T-helper 1 cell treated with Interleukin-12 subunit alpha and Interleukin-12 subunit beta and Interleukin-4 antibody, amounts not matched to agents 30 ng/mL and 1 ng/mL, for 36 hours (primary cell): ENCODE results near the gene MAMLD1. TPM values are rescaled to one million over a fixed set of nuclear protein-coding genes. Genes with fewer than 3 reads are reported as not detected.

Experiments used
- intact Hi-C: fragments of 100-400 bp; cut with micrococcal nuclease; formaldehyde crosslinking; loops from one replicate; pipeline ENCODE4 v1.15.1; 2024
- total RNA-seq: library from RNA; stranded (reverse); gene quantifications from 2 replicates; pipeline ENCODE4 v1.2.3, GENCODE V29; 2022

MAMLD1 gene
- total RNA-seq, 1 donor from 2014 or later: 20.7 TPM

- intact Hi-C loops: no loop called here
Measured at GRCh38 chrX:150352114-150352513, 11.0 kb upstream of the MAMLD1 start.

GRCh38 chrX:150352581-150352980 lies 10.5 kb upstream of the MAMLD1 start:
- intact Hi-C loops: no loop called here

GRCh38 chrX:150355913-150356312 lies 7.2 kb upstream of the MAMLD1 start:
- intact Hi-C loops: no loop called here

GRCh38 chrX:150357790-150358189 lies 5.3 kb upstream of the MAMLD1 start:
- intact Hi-C loops: no loop called here

- intact Hi-C loops: no loop called here
Measured at GRCh38 chrX:150358651-150359050, 4.5 kb upstream of the MAMLD1 start.

GRCh38 chrX:150360331-150360730 lies 2.8 kb upstream of the MAMLD1 start:
- intact Hi-C loops: loop anchor here (2.0 to 10.0 kb wide), 8 partner anchors 153 to 1037 kb away; partner anchors contain the start of genes CD99L2, HMGB3, IDS and TMEM185A

- intact Hi-C loops: loop anchor here (2.0 to 10.0 kb wide), 8 partner anchors 154 to 1036 kb away; partner anchors contain the start of genes CD99L2, HMGB3, IDS and TMEM185A
Measured at GRCh38 chrX:150361070-150361776, 1.9 kb upstream of the MAMLD1 start.

- intact Hi-C loops: loop anchor here (2.0 to 10.0 kb wide), 10 partner anchors 155 to 1035 kb away; partner anchors contain the start of genes CD99L2, EOLA2, HMGB3 and IDS
Measured at GRCh38 chrX:150361777-150362351, 1.3 kb upstream of the MAMLD1 start.

GRCh38 chrX:150363561-150364346 lies 637 bp downstream of the MAMLD1 start:
- intact Hi-C loops: loop anchor here (1.0 to 10.0 kb wide), 16 partner anchors 47 to 1034 kb away; partner anchors contain the start of genes CD99L2, EOLA2, HMGB3 and IDS

GRCh38 chrX:150364347-150365050 lies 1.4 kb downstream of the MAMLD1 start:
- intact Hi-C loops: loop anchor here (2.0 to 10.0 kb wide), 10 partner anchors 46 to 1033 kb away; partner anchors contain the start of genes CD99L2, HMGB3, IDS and MTMR1

- intact Hi-C loops: loop anchor here (2.0 to 10.0 kb wide), 4 partner anchors 45 to 861 kb away; partner anchors contain the start of genes IDS and MTMR1
Measured at GRCh38 chrX:150365051-150365989, 2.2 kb downstream of the MAMLD1 start.

GRCh38 chrX:150365990-150366911 lies 3.1 kb downstream of the MAMLD1 start:
- intact Hi-C loops: loop anchor here (1.0 to 10.0 kb wide), 5 partner anchors 45 to 861 kb away; partner anchors contain the start of genes IDS and MTMR1

GRCh38 chrX:150366951-150367545 lies 3.9 kb downstream of the MAMLD1 start:
- intact Hi-C loops: loop anchor here (1.0 to 10.0 kb wide), 2 partner anchors 116 to 862 kb away; partner anchors contain the start of gene IDS

- intact Hi-C loops: no loop called here
Measured at GRCh38 chrX:150370589-150371312, 7.6 kb downstream of the MAMLD1 start.

GRCh38 chrX:150371877-150372276 lies 8.8 kb downstream of the MAMLD1 start:
- intact Hi-C loops: no loop called here

- intact Hi-C loops: no loop called here
Measured at GRCh38 chrX:150372280-150372679, 9.2 kb downstream of the MAMLD1 start.

- intact Hi-C loops: no loop called here
Measured at GRCh38 chrX:150372756-150373155, 9.6 kb downstream of the MAMLD1 start.
